K562 (cell line): Measurements from ENCODE around the gene CSNK1G1. TPM values are rescaled to one million over a fixed set of nuclear protein-coding genes. Genes with fewer than 3 reads are reported as not detected.

Source experiments
- ATAC-seq: fragments of 200-7000 bp; cut with Tn5 transposase; 3 replicates; pipeline ENCODE4 v1.9.1; 2020; ENCODE audit warnings: moderate library complexity
- BruUV-seq: library from RNA; stranded (reverse); fragments of 400-500 nt; replicated peaks from 2 replicates; lab custom pipeline; 2021; lab: Mats Ljungman, UMichigan
- CTCF ChIA-PET: fragments of 300-600 bp; formaldehyde crosslinking; extraction: SDS; loops from one replicate; lab custom pipeline; 2021; ENCODE audit warnings: low intra/inter-chr PET ratio; lab: Yijun Ruan, JAX
- POLR2A ChIA-PET: fragments of 300-600, 350-650 bp; sonication (Branson Sonifier 250); formaldehyde crosslinking; extraction: SDS; loops from one replicate; lab custom pipeline; 2021; ENCODE audit warnings: antibody characterized with exemption, inconsistent platforms; lab: Yijun Ruan, JAX
- DNase-seq, 4 experiments: peaks; one replicate each; pipeline versions ENCODE4 v3.0.0 to v3.0.0-alpha.2; 2011 to 2018; ENCODE audit warnings: low spot score in 3 of 4, mixed read lengths in 3 of 4; ENCODE audit errors: extremely low read depth in 1 of 4
- FAIRE-seq: peaks from 2 replicates; lab custom pipeline; 2011; peaks lifted over from hg19 to GRCh38; lab: Jason Lieb, UNC
- H2AFZ ChIP-seq: 2 replicates; pipeline ENCODE4 v1.6.0; 2011; ENCODE audit warnings: low read depth, low read length, control low read depth, inconsistent platforms
- H3K27ac ChIP-seq: fragments of 200-600 bp; 3 replicates; pipeline ENCODE4 v1.8.0; 2011; ENCODE audit warnings: low read depth, mild to moderate bottlenecking, control low read depth, inconsistent platforms, low read length, moderate library complexity, mixed read lengths; ENCODE audit errors: extremely low read depth
- H3K27me3 ChIP-seq, 2 experiments: fragments of 300-600 bp in 1 of 2; 2 replicates in 1 of 2; 3 replicates in 1 of 2; pipeline versions ENCODE4 v1.6.0 to v1.8.0; 2011; ENCODE audit warnings: inconsistent platforms in 2 of 2, low read length in 2 of 2, mild to moderate bottlenecking in 1 of 2, mixed read lengths in 1 of 2, moderate library complexity in 1 of 2; ENCODE audit not compliant: control insufficient read depth in 2 of 2, insufficient read depth in 2 of 2
- H3K36me3 ChIP-seq: fragments of 300-600 bp; 3 replicates; pipeline ENCODE4 v1.8.0; 2011; ENCODE audit warnings: mild to moderate bottlenecking, low read length, inconsistent platforms; ENCODE audit not compliant: control insufficient read depth, insufficient read depth
- H3K4me1 ChIP-seq, 2 experiments: fragments of 200-600 bp in 1 of 2; replicated peaks in 1 of 2; 2 replicates in 1 of 2; 3 replicates in 1 of 2; pipeline versions ENCODE4 v1.5.1 to v1.8.0; 2011; ENCODE audit warnings: inconsistent platforms in 2 of 2, low read length in 2 of 2, mild to moderate bottlenecking in 1 of 2, mixed read lengths in 1 of 2, moderate library complexity in 1 of 2; ENCODE audit not compliant: control insufficient read depth in 2 of 2, insufficient read depth in 2 of 2
- H3K4me2 ChIP-seq: 2 replicates; pipeline ENCODE4 v1.6.1; 2011; ENCODE audit warnings: low read length, control low read depth, inconsistent platforms, mixed read lengths; ENCODE audit not compliant: insufficient read depth
- H3K4me3 ChIP-seq: fragments of 200-600 bp; sonication (generic), shearing (Covaris generic); 2 replicates; pipeline ENCODE4 v1.5.1; 2016; ENCODE audit warnings: control low read depth, inconsistent platforms
- H3K79me2 ChIP-seq: fragments of 200-600 bp; 3 replicates; pipeline ENCODE4 v1.8.0; 2011; ENCODE audit warnings: low read length, inconsistent platforms; ENCODE audit not compliant: control insufficient read depth, insufficient read depth
- H3K9ac ChIP-seq, 2 experiments: 2 replicates each; pipeline versions ENCODE4 v1.6.0 to v1.6.1; 2011; ENCODE audit warnings: low read depth in 2 of 2, low read length in 2 of 2, control low read depth in 1 of 2, inconsistent platforms in 1 of 2, mild to moderate bottlenecking in 1 of 2, mixed read lengths in 1 of 2; ENCODE audit not compliant: insufficient read depth in 1 of 2
- H3K9me1 ChIP-seq: one replicate; pipeline ENCODE4 v1.6.0; 2011; ENCODE audit warnings: inconsistent platforms, mild to moderate bottlenecking, low read length, moderate library complexity; ENCODE audit not compliant: control insufficient read depth, insufficient read depth
- H3K9me3 ChIP-seq: replicated peaks from 2 replicates; pipeline ENCODE4 v1.5.1; 2011; ENCODE audit warnings: low read depth, low read length, inconsistent platforms; ENCODE audit not compliant: control insufficient read depth, insufficient read depth
- H4K20me1 ChIP-seq: replicated peaks from 2 replicates; pipeline ENCODE4 v1.6.1; 2011; ENCODE audit warnings: low read length, inconsistent platforms, mixed read lengths; ENCODE audit not compliant: control insufficient read depth, insufficient read depth
- BRF1 ChIP-seq: IDR thresholded peaks from 3 replicates; pipeline ENCODE4 v1.6.1; 2011; ENCODE audit warnings: borderline replicate concordance, mild to moderate bottlenecking; ENCODE audit not compliant: insufficient read length; ENCODE audit errors: extremely low read depth
- EWSR1 ChIP-seq: fragments of 450-650 bp; IDR thresholded peaks from 2 replicates; pipeline ENCODE4 v1.6.1; 2018; ENCODE audit warnings: borderline replicate concordance, mild to moderate bottlenecking, low read depth, moderate library complexity; ENCODE audit not compliant: partially characterized antibody
- KDM2B ChIP-seq: fragments of 250-450 bp; sonication (Bioruptor Pico); IDR thresholded peaks from 2 replicates; pipeline ENCODE4 v1.8.0; 2021; ENCODE audit warnings: mild to moderate bottlenecking, moderate library complexity
- SPI1 ChIP-seq: IDR thresholded peaks from 2 replicates; pipeline ENCODE4 v1.6.1; 2011; ENCODE audit warnings: low read depth, low read length, control low read depth, borderline replicate concordance
- ZNF830 ChIP-seq: fragments of 250-450 bp; sonication (Bioruptor Pico); IDR thresholded peaks from 2 replicates; pipeline ENCODE4 v1.5.0; 2021; ENCODE audit warnings: mild to moderate bottlenecking
- WGBS: fragments of 100-300 bp; shearing (Covaris generic); methylation state at CpG from one replicate; pipeline ENCODE4 v1.1.6; 2016; ENCODE audit warnings: low coverage, mixed read lengths; ENCODE audit not compliant: insufficient coverage; ENCODE audit errors: missing lambda C conversion rate; 5-methylcytosine and 5-hydroxymethylcytosine counted together
- in situ Hi-C: fragments of 300-500 bp; cut with MboI; formaldehyde crosslinking; loops from 4 replicates; pipeline ENCODE4 v1.15.0; 2018; ENCODE audit warnings: inconsistent platforms, mixed read lengths
- intact Hi-C: fragments of 100-400 bp; cut with micrococcal nuclease; formaldehyde crosslinking; loops from 2 replicates; pipeline ENCODE4 v1.14.2; 2022
- polyA plus RNA-seq, 8 experiments: library from polyadenylated mRNA; depleted of rRNA in 4 of 8; stranded (reverse) in 5 of 8; unstranded in 3 of 8; fragments of >200 nt; fragmentation: Nextera tagmentation in 2 of 8; fragmentation: Illumina TruSeq in 1 of 8; extraction: Ambion mirVana in 2 of 8; extraction: Trizol in 1 of 8; gene quantifications; 2 replicates each; pipeline versions ENCODE4 v1.2.1 to v1.2.3, GENCODE V29; 2011 to 2014; ENCODE audit warnings: inconsistent platforms in 1 of 8, missing spikeins in 1 of 8
- total RNA-seq, 7 experiments: library from RNA; depleted of rRNA in 6 of 7; stranded (reverse); fragments of >200 nt in 6 of 7; fragmentation: Illumina TruSeq in 2 of 7; extraction: Trizol in 2 of 7; gene quantifications; 2 replicates each; pipeline versions ENCODE4 v1.2.1 to v1.2.3, GENCODE V29; 2011 to 2021; ENCODE audit warnings: low replicate concordance in 1 of 7

CSNK1G1 gene
- total and polyA plus RNA-seq, 9 of the 15 experiments (the other 6 are each of a cell fraction or from before 2014, with no cell fraction given), result 4.5 to 18.5 (median 9.5) TPM

DNA sequence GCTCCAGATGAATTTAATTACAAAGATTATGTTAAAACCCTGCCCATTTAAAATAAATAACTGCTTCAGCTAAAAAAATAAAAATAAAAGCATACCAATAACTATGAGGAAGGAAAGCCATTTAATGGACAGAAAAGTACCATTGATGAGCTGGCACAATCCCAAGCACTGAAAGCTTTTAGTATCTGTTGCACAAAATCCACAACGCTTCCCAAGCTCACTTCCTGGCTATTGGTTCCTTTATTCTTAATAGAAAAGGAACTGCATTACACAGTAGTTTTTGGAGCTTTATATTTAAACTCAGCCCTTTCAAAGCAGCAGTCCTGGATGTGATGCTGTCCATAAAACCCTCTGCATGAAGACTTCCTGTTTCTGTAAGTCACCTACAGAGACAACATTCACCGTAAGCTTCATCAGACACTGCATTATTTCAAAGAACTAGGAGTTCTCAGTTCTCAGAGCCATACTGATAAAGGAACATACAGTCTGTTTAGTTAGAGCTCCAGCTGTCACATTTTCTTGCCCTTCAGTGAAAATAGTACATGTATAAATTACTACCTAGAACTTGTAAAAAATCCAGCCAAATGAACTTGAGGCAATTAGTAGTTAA is 81.5 kb downstream of the CSNK1G1 start:
- in situ Hi-C loops, result no loop called here
- ChIA-PET CTCF (no interaction called here), POLR2A (interaction anchor here (0.5 to 1.5 kb wide), 5 partner anchors 12 to 1086 kb away, joined by 3 to 5 read pairs (median 3); no protein-coding TSS in a partner anchor)
- Histone ChIP-seq H3K9me1 (no peaks in the 10 kb centered on the region), H3K27ac (no peak overlapping the region), H3K4me2 (no peak overlapping the region), H2AFZ (no peak overlapping the region), H3K9me3 (no peaks in the 10 kb centered on the region), H3K79me2 (peaks cover 9% of the 10 kb centered on the region; the same call in 2 of the 3 replicates), H3K27me3 (no peaks in the 10 kb centered on the region), H3K4me1 (no peaks in the 10 kb centered on the region), H3K36me3 (peaks cover 5% of the 10 kb centered on the region; the same call in 1 of the 3 replicates), H4K20me1 (no peaks in the 10 kb centered on the region), H3K9ac (no peak overlapping the region), H3K4me3 (no peak overlapping the region)
- TF ChIP-seq KDM2B (CRISPR knock-in tag), result no peak
- no peak for TF ChIP-seq BRF1
- TF ChIP-seq ZNF830 (CRISPR knock-in tag), result no peak
- TF ChIP-seq SPI1, result peak; percentile 77
- no peak for TF ChIP-seq EWSR1
- FAIRE-seq (no peak), ATAC-seq (no peak), DNase-seq (no peak)
- 57% methylated on average over 2 of the region's 2 CpGs for WGBS
- BruUV-seq, result no TSS peak
- intact Hi-C loops, result no loop called here
